Stimulated activated CD4-positive, alpha-beta T cell treated with anti-CD3 and anti-CD28 coated beads, Interleukin-4, amount 100 ng/mL, for 48 hours (primary cell): ENCODE results near the gene ATP5MC2.
"Not testable (repeated sequence)": the region's sequence is repeated elsewhere in the genome, so short reads cannot be mapped to it uniquely, and the experiment has no call there.

Experiments used
- DNase-seq, 2 donors: peaks; one replicate each; pipeline ENCODE4 v3.0.0-alpha.2; 2020; ENCODE audit warnings: low read depth in 2 of 2

ATP5MC2 gene

GRCh38 chr12:53646300-53646699 lies 29.6 kb downstream of the ATP5MC2 start:
- DNase-seq, result not testable (repeated sequence)

- DNase-seq, result no peak
These were observed 30.7 kb downstream of the ATP5MC2 start for GRCh38 chr12:53645165-53645564.

GRCh38 chr12:53644133-53644532 lies 31.8 kb downstream of the ATP5MC2 start:
- no peak for DNase-seq

GRCh38 chr12:53643232-53643979 lies 32.5 kb downstream of the ATP5MC2 start:
- DNase-seq, result no peak

GRCh38 chr12:53638057-53638456 lies 37.8 kb downstream of the ATP5MC2 start:
- DNase-seq, result no peak

- DNase-seq, result no peak
These were observed 39.2 kb downstream of the ATP5MC2 start for GRCh38 chr12:53636641-53637040.

- DNase-seq, result not testable (repeated sequence)
These were observed 40.2 kb downstream of the ATP5MC2 start for GRCh38 chr12:53635708-53636107.

- DNase-seq, result no peak
These were observed 44.2 kb downstream of the ATP5MC2 start for GRCh38 chr12:53631721-53632120.

GRCh38 chr12:53627919-53628318 lies 48.0 kb downstream of the ATP5MC2 start:
- DNase-seq, result no peak

- no peak for DNase-seq
These were observed 49.1 kb downstream of the ATP5MC2 start for GRCh38 chr12:53626702-53627169.

- peak; percentile 97 to 99 for DNase-seq
These were observed 49.8 kb downstream of the ATP5MC2 start, which contains the start of gene ATF7 for GRCh38 chr12:53625946-53626701. Gene ATF7, minus strand, starts transcription at chr12:53626382. Its CDS starts 25,382 bp downstream, at chr12:53601000.

GRCh38 chr12:53625373-53625945 lies 50.4 kb downstream of the ATP5MC2 start:
- no peak for DNase-seq

- no peak for DNase-seq
These were observed 50.9 kb downstream of the ATP5MC2 start for GRCh38 chr12:53624956-53625355.

GRCh38 chr12:53624458-53624857 lies 51.4 kb downstream of the ATP5MC2 start:
- DNase-seq, result no peak

- no peak for DNase-seq
These were observed 52.1 kb downstream of the ATP5MC2 start for GRCh38 chr12:53623548-53624385.

GRCh38 chr12:53622724-53623123 lies 53.2 kb downstream of the ATP5MC2 start:
- DNase-seq, result no peak

GRCh38 chr12:53618275-53618674 lies 57.6 kb downstream of the ATP5MC2 start:
- DNase-seq, result no peak

- DNase-seq, result no peak
These were observed 58.2 kb downstream of the ATP5MC2 start for GRCh38 chr12:53617700-53618099.

GRCh38 chr12:53616950-53617349 lies 58.9 kb downstream of the ATP5MC2 start:
- DNase-seq, result no peak
